Measurements from ENCODE around the gene RIT2.

DNA sequence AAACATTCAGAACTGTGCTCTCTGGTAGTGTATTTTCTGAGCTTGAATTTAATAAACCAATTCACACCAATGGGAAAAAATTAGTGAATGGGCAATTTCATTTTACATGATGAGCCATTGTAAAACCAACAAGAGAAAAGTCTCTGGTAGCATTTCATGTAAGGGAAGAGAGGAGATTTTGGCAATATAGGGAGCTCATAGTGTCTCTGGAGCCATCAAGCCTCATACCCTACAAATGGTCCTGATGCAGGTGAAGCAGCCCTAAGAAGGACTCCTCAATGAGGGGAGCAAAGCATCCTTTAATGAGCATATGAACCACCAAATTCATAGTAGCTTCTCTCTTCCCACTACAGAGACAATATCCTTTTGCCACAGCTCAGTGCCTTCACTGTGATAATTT lies 373.0 kb downstream of the RIT2 start:
- TF ChIP-seq, protein P1, sequence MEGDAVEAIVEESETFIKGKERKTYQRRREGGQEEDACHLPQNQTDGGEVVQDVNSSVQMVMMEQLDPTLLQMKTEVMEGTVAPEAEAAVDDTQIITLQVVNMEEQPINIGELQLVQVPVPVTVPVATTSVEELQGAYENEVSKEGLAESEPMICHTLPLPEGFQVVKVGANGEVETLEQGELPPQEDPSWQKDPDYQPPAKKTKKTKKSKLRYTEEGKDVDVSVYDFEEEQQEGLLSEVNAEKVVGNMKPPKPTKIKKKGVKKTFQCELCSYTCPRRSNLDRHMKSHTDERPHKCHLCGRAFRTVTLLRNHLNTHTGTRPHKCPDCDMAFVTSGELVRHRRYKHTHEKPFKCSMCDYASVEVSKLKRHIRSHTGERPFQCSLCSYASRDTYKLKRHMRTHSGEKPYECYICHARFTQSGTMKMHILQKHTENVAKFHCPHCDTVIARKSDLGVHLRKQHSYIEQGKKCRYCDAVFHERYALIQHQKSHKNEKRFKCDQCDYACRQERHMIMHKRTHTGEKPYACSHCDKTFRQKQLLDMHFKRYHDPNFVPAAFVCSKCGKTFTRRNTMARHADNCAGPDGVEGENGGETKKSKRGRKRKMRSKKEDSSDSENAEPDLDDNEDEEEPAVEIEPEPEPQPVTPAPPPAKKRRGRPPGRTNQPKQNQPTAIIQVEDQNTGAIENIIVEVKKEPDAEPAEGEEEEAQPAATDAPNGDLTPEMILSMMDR (IDR thresholded peaks at IDR 0.05) = no peak
- TF ChIP-seq, protein P2, sequence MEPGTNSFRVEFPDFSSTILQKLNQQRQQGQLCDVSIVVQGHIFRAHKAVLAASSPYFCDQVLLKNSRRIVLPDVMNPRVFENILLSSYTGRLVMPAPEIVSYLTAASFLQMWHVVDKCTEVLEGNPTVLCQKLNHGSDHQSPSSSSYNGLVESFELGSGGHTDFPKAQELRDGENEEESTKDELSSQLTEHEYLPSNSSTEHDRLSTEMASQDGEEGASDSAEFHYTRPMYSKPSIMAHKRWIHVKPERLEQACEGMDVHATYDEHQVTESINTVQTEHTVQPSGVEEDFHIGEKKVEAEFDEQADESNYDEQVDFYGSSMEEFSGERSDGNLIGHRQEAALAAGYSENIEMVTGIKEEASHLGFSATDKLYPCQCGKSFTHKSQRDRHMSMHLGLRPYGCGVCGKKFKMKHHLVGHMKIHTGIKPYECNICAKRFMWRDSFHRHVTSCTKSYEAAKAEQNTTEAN (CRISPR knock-in tag; IDR thresholded peaks at IDR 0.05) = no peak
- TF ChIP-seq, protein P3, sequence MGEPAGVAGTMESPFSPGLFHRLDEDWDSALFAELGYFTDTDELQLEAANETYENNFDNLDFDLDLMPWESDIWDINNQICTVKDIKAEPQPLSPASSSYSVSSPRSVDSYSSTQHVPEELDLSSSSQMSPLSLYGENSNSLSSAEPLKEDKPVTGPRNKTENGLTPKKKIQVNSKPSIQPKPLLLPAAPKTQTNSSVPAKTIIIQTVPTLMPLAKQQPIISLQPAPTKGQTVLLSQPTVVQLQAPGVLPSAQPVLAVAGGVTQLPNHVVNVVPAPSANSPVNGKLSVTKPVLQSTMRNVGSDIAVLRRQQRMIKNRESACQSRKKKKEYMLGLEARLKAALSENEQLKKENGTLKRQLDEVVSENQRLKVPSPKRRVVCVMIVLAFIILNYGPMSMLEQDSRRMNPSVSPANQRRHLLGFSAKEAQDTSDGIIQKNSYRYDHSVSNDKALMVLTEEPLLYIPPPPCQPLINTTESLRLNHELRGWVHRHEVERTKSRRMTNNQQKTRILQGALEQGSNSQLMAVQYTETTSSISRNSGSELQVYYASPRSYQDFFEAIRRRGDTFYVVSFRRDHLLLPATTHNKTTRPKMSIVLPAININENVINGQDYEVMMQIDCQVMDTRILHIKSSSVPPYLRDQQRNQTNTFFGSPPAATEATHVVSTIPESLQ (CRISPR knock-in tag; IDR thresholded peaks at IDR 0.05) = no peak
- no peak for TF ChIP-seq ELF4 (CRISPR knock-in tag; IDR thresholded peaks at IDR 0.05; ENCODE audit: low read depth)
- no peak for TF ChIP-seq ZNF263 (CRISPR knock-in tag; IDR thresholded peaks at IDR 0.05; ENCODE audit: low read depth)
- TF ChIP-seq ZNF121 (CRISPR knock-in tag; IDR thresholded peaks at IDR 0.05) = no peak
- no peak for TF ChIP-seq JUN (CRISPR knock-in tag; IDR thresholded peaks at IDR 0.05)
- TF ChIP-seq, protein P4, sequence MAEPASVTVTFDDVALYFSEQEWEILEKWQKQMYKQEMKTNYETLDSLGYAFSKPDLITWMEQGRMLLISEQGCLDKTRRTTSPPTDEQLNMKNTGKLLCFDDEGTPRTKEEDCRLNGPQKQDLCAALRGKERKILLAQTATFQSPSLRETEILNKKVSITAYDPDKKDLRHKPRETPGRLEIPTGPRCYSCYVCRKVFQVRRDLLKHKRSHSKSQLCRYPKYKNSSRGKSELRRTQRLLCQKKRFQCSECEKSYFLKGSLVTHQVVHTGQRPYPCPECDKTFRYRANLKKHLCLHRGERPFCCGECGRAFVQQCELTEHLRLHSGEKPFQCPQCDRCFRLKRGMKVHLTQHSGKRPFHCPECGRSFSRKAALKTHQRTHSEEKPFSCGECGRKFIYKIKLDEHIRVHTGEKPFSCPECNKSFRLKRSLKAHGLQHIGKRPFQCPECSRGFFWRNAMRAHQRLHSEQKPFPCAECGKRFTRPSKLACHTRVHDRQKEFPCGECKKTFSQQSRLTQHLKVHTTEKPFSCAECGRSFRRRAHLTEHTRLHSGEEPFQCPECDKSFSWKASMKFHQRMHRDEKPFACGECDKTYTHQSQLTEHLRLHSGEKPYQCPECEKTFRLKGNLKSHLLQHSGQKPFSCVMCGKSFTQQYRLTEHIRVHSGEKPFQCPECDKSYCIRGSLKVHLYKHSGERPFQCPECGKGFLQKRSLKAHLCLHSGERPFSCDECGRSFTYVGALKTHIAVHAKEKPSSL (CRISPR knock-in tag; conservative IDR thresholded peaks at IDR 0.05) = no peak
- no peak for TF ChIP-seq ESRRA (CRISPR knock-in tag; IDR thresholded peaks at IDR 0.05; ENCODE audit: borderline replicate concordance)
- no peak for TF ChIP-seq ZNF416 (CRISPR knock-in tag; IDR thresholded peaks at IDR 0.05)
- TF ChIP-seq RELA (CRISPR knock-in tag; IDR thresholded peaks at IDR 0.05; ENCODE audit: borderline replicate concordance) = no peak
- no peak for TF ChIP-seq CREB1 (CRISPR knock-in tag; IDR thresholded peaks at IDR 0.05)
- TF ChIP-seq, protein P5, sequence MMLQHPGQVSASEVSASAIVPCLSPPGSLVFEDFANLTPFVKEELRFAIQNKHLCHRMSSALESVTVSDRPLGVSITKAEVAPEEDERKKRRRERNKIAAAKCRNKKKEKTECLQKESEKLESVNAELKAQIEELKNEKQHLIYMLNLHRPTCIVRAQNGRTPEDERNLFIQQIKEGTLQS (CRISPR knock-in tag; conservative IDR thresholded peaks at IDR 0.05) = no peak

Measured in WTC11 (cell line).